ENCODE measurements around the gene HYAL4. TPM values are rescaled to one million over a fixed set of nuclear protein-coding genes. Genes with fewer than 3 reads are reported as not detected.

The HYAL4 gene
- total RNA-seq, 4 donors from 2014 or later: not detected

DNA sequence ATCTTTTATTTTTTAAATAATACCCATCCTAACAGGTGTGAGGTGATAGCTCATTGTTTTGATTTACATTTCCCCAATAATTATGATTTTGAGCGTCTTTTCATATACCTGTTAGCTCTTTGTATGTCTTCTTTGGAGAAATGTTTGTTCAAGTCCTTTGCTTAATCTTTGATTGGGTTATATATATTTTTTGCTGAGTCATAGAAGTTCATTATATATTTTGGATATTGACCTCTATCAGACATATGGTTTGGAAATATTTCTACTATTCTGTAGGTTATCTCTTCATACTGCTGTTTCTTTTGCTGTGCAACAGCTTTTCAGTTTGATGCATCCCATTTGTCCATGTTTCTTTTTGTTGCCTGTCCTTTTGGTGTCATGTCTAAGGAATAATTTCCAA, 23.6 kb upstream of the HYAL4 start:
- H3K4me1 ChIP-seq: peaks cover 0 to 16% (median 3%) of the 10 kb centered on the region in 4 donors
- TF ChIP-seq POLR2A (IDR thresholded peaks at IDR 0.05) (no peak), POLR2AphosphoS5 (IDR thresholded peaks at IDR 0.05) (no peak), EP300 (IDR thresholded peaks at IDR 0.05; ENCODE audit: low read depth) (no peak)
- TF ChIP-seq, protein P1, sequence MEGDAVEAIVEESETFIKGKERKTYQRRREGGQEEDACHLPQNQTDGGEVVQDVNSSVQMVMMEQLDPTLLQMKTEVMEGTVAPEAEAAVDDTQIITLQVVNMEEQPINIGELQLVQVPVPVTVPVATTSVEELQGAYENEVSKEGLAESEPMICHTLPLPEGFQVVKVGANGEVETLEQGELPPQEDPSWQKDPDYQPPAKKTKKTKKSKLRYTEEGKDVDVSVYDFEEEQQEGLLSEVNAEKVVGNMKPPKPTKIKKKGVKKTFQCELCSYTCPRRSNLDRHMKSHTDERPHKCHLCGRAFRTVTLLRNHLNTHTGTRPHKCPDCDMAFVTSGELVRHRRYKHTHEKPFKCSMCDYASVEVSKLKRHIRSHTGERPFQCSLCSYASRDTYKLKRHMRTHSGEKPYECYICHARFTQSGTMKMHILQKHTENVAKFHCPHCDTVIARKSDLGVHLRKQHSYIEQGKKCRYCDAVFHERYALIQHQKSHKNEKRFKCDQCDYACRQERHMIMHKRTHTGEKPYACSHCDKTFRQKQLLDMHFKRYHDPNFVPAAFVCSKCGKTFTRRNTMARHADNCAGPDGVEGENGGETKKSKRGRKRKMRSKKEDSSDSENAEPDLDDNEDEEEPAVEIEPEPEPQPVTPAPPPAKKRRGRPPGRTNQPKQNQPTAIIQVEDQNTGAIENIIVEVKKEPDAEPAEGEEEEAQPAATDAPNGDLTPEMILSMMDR (IDR thresholded peaks at IDR 0.05): no peak
- in situ Hi-C loops (cut with MboI; ENCODE audit: low pct_ligation_motif_present in 1 of 4, low pct_unique_long_range_greater_than_20kb in 1 of 4, low sequenced_read_pairs in 3 of 4): no loop called here
- no peak overlapping the region for H3K27ac ChIP-seq
- DNase-seq: no peak
- WGBS, 2 donors (ENCODE audit: low coverage in 1 of 2): 93 to 100% methylated on average over 1 of the region's 1 CpG
- H3K27me3 ChIP-seq: no peaks in the 10 kb centered on the region
- intact Hi-C loops (cut with DNase I; ENCODE audit: low total_unique reads): no loop called here
- H3K4me3 ChIP-seq: no peak overlapping the region
- H3K36me3 ChIP-seq: no peaks in the 10 kb centered on the region
- H3K9me3 ChIP-seq: no peaks in the 10 kb centered on the region

DNA sequence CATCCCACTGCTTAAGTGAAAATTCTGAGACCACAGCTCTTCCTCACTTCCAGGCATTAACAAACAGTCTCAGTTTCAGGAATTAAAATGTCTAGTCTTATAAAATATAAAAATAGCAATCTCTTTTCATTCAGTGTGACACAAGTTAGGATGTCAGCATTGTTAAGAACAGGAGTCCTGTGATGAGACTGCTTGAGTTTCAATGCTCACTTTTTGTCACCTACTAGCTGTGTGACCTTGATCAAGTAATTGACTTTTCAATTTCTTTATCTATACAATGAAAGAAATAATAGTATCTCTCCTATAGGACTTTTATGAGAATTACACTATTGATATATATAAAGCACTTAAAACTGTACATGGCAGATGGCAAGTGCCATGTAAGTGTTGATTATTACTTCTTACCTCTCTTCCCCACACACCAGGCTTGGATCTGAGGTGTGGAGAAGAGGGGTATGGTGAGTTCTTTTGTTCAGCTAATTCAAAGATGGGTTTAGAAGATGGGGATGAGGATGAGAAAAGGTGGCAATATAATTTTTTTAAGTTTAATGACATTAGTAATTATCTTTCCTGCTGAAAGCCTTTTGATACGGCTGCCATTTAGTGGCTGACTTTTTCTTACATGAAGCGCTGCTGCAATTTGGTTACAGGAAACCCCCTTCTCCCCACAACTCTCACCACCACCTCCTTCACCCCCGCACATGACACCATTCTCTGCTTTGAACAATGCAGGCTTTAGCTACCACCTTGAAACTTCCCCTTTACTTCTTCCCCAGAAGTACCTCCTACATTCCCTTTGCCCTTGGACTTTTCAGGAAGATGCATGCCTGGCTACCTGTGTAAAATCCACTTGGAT, 20.8 kb upstream of the HYAL4 start:
- in situ Hi-C loops (cut with MboI; ENCODE audit: low pct_ligation_motif_present in 1 of 4, low pct_unique_long_range_greater_than_20kb in 1 of 4, low sequenced_read_pairs in 3 of 4) (no loop called here), intact Hi-C loops (cut with DNase I; ENCODE audit: low total_unique reads) (no loop called here)

DNA sequence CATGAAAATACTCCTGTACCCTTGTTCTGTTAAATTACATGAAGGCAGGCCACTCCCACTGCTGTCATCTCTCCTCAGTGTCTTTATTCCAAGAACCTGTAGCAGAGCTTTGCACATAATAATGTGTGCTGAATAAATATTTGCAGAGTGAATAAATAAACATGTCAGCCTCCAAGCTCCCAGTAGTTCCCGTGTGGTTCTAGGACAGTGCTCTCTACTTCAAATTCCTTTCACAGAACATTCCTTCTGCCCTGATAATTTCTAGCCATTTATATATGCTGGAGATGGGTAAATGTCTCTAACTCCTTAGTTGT, 20.3 kb upstream of the HYAL4 start:
- Histone ChIP-seq H3K36me3 (no peaks in the 10 kb centered on the region), H3K4me3 (no peak overlapping the region), H3K9me3 (no peaks in the 10 kb centered on the region), H3K4me1 (peaks cover 0 to 16% (median 3%) of the 10 kb centered on the region in 4 donors), H3K27me3 (no peaks in the 10 kb centered on the region), H3K27ac (no peak overlapping the region)
- WGBS, 2 donors (ENCODE audit: low coverage in 1 of 2): 0 to 14% methylated on average over 1 of the region's 1 CpG
- no peak for DNase-seq
- intact Hi-C loops (cut with DNase I; ENCODE audit: low total_unique reads): no loop called here
- in situ Hi-C loops (cut with MboI; ENCODE audit: low pct_ligation_motif_present in 1 of 4, low pct_unique_long_range_greater_than_20kb in 1 of 4, low sequenced_read_pairs in 3 of 4): no loop called here
- TF ChIP-seq POLR2A (IDR thresholded peaks at IDR 0.05) (no peak), EP300 (IDR thresholded peaks at IDR 0.05; ENCODE audit: low read depth) (no peak), POLR2AphosphoS5 (IDR thresholded peaks at IDR 0.05) (no peak)
- TF ChIP-seq, protein P1 (IDR thresholded peaks at IDR 0.05): no peak

More for the DNA sequence above, 20.8 kb upstream of the HYAL4 start:
- H3K27me3 ChIP-seq: no peaks in the 10 kb centered on the region
- H3K9me3 ChIP-seq: no peaks in the 10 kb centered on the region
- no peak overlapping the region for H3K27ac ChIP-seq
- H3K36me3 ChIP-seq: no peaks in the 10 kb centered on the region
- peaks cover 0 to 16% (median 3%) of the 10 kb centered on the region in 4 donors for H3K4me1 ChIP-seq
- no peak for DNase-seq
- WGBS, 2 donors (ENCODE audit: low coverage in 1 of 2): 37 to 46% methylated on average over 3 of the region's 3 CpGs
- TF ChIP-seq POLR2A (IDR thresholded peaks at IDR 0.05) (no peak), POLR2AphosphoS5 (IDR thresholded peaks at IDR 0.05) (no peak), EP300 (IDR thresholded peaks at IDR 0.05; ENCODE audit: low read depth) (no peak)
- TF ChIP-seq, protein P1 (IDR thresholded peaks at IDR 0.05): no peak
- no peak overlapping the region for H3K4me3 ChIP-seq

DNA sequence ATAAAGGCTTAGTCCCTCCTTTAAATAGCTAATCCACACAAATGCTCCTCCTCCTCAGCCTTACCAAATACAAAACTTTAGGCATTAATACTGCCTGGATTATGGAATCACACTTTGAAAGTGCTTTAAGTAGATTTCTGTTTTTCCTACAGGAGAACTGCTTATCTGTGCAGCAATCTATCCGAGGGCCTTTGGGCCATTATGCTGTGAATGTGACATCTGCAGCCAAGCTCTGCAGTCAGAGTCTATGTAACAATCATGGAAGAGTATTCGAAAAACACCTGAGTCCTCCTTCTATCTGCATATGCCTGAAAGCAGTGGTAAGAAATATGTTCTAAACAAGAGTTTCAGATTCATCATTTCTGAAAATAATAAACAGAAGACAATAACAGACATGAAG, 16.2 kb upstream of the HYAL4 start:
- DNase-seq: no peak
- no peaks in the 10 kb centered on the region for H3K36me3 ChIP-seq
- in situ Hi-C loops (cut with MboI; ENCODE audit: low pct_ligation_motif_present in 1 of 4, low pct_unique_long_range_greater_than_20kb in 1 of 4, low sequenced_read_pairs in 3 of 4): no loop called here
- peaks cover 0 to 16% (median 3%) of the 10 kb centered on the region in 4 donors for H3K4me1 ChIP-seq
- TF ChIP-seq, protein P1 (IDR thresholded peaks at IDR 0.05): no peak
- TF ChIP-seq POLR2AphosphoS5 (IDR thresholded peaks at IDR 0.05): no peak
- no peak for TF ChIP-seq POLR2A (IDR thresholded peaks at IDR 0.05)
- TF ChIP-seq EP300 (IDR thresholded peaks at IDR 0.05; ENCODE audit: low read depth): no peak
- H3K27ac ChIP-seq: no peak overlapping the region
- intact Hi-C loops (cut with DNase I; ENCODE audit: low total_unique reads): no loop called here
- 72 to 100% methylated on average over 1 to 2 of the region's 2 CpGs for WGBS, 2 donors (ENCODE audit: low coverage in 1 of 2)
- no peaks in the 10 kb centered on the region for H3K9me3 ChIP-seq
- H3K4me3 ChIP-seq: no peak overlapping the region
- H3K27me3 ChIP-seq: no peaks in the 10 kb centered on the region
